CD4-positive, alpha-beta T cell (primary cell): ENCODE measurements around the gene MAPKBP1. TPM values are rescaled to one million over a fixed set of nuclear protein-coding genes. Genes with fewer than 3 reads are reported as not detected.

Source experiments
- ATAC-seq: fragments of 200-7000 bp; cut with Tn5 transposase; one replicate; pipeline ENCODE4 v1.10.0; 2022; ENCODE audit warnings: mild to moderate bottlenecking; ENCODE audit not compliant: poor library complexity
- CTCF ChIA-PET: fragments of 350-600 bp; sonication (Branson Sonifier 250); formaldehyde crosslinking; loops from one replicate; lab custom pipeline; 2021; ENCODE audit warnings: antibody characterized with exemption, inconsistent platforms; lab: Charles Lee
- POLR2A ChIA-PET: fragments of 350-600 bp; sonication (Branson Sonifier 250); formaldehyde crosslinking; loops from one replicate; lab custom pipeline; 2021; ENCODE audit warnings: antibody characterized with exemption, inconsistent platforms; lab: Charles Lee
- DNase-seq, 14 experiments: peaks; one replicate each; pipeline ENCODE4 v3.0.0-alpha.2; 2013 to 2020; ENCODE audit warnings: mixed read lengths in 2 of 14
- H3K27ac ChIP-seq, 2 donors: one replicate each; pipeline versions ENCODE4 v1.5.1 to v1.7.0; 2013; ENCODE audit warnings: low read length in 2 of 2, low read depth in 1 of 2, mild to moderate bottlenecking in 1 of 2
- H3K27me3 ChIP-seq, 2 experiments: 1 replicate in 1 of 2; 2 replicates in 1 of 2; pipeline versions ENCODE4 v1.6.1 to v1.7.0; 2013; ENCODE audit warnings: low read length in 2 of 2, control low read depth in 1 of 2, mild to moderate bottlenecking in 1 of 2, moderate library complexity in 1 of 2; ENCODE audit not compliant: insufficient read depth in 2 of 2, control insufficient read depth in 1 of 2
- H3K36me3 ChIP-seq: one replicate; pipeline ENCODE4 v1.6.1; 2013; ENCODE audit warnings: low read length, control low read depth; ENCODE audit not compliant: insufficient read depth
- H3K4me1 ChIP-seq: one replicate; pipeline ENCODE4 v1.6.1; 2013; ENCODE audit warnings: low read length, control low read depth; ENCODE audit not compliant: insufficient read depth
- H3K4me3 ChIP-seq: one replicate; pipeline ENCODE4 v1.5.1; 2013; ENCODE audit warnings: mild to moderate bottlenecking, low read length, moderate library complexity
- H3K9me3 ChIP-seq, 2 experiments: 1 replicate in 1 of 2; 2 replicates in 1 of 2; pipeline versions ENCODE4 v1.6.1 to v1.7.0; 2013; ENCODE audit warnings: low read length in 2 of 2, mild to moderate bottlenecking in 2 of 2, control low read depth in 1 of 2, moderate library complexity in 1 of 2; ENCODE audit not compliant: control insufficient read depth in 1 of 2, insufficient read depth in 1 of 2
- H3K27ac Mint-ChIP-seq: one replicate; pipeline ENCODE4 v1.8.0; 2020; ENCODE audit warnings: mixed read lengths
- H3K27me3 Mint-ChIP-seq: one replicate; pipeline ENCODE4 v1.8.0; 2021; ENCODE audit warnings: mixed read lengths
- H3K36me3 Mint-ChIP-seq: one replicate; pipeline ENCODE4 v1.8.0; 2021; ENCODE audit warnings: low read depth, mixed read lengths
- H3K4me1 Mint-ChIP-seq: one replicate; pipeline ENCODE4 v1.8.0; 2021; ENCODE audit warnings: low read depth, mixed read lengths
- H3K4me3 Mint-ChIP-seq: one replicate; pipeline ENCODE4 v1.8.0; 2020; ENCODE audit warnings: mild to moderate bottlenecking, mixed read lengths
- H3K9me3 Mint-ChIP-seq: one replicate; pipeline ENCODE4 v1.8.0; 2020; ENCODE audit warnings: mixed read lengths
- CTCF ChIP-seq: fragments of 200-600 bp; IDR thresholded peaks from one replicate; pipeline ENCODE4 v1.8.0; 2022; ENCODE audit warnings: antibody characterized with exemption, mild to moderate bottlenecking
- intact Hi-C, 2 experiments: fragments of 100-400 bp; cut with DNase I in 1 of 2; cut with micrococcal nuclease in 1 of 2; formaldehyde crosslinking; loops; one replicate each; pipeline versions ENCODE4 v1.15.1 to v1.9.0; 2023 to 2025; cut with DNase I, micrococcal nuclease
- total RNA-seq, 174 experiments: library from RNA in 2 of 174; stranded (reverse) in 2 of 174; gene quantifications; one replicate each; pipeline ENCODE4 v1.2.3 and lab custom pipeline; 2021 to 2026

MAPKBP1 gene
- total RNA-seq, 2 experiments from 2014 or later, result 26.0 to 30.0 TPM

- Histone ChIP-seq H3K4me1 (peaks cover 63% of the 10 kb centered on the region), H3K4me3 (no peak overlapping the region), H3K36me3 (peaks cover 42% of the 10 kb centered on the region), H3K9me3 (no peaks in the 10 kb centered on the region), H3K27me3 (no peaks in the 10 kb centered on the region), H3K27ac (no peak overlapping the region)
- DNase-seq (peak in 4 of 14 experiments; percentile 26 to 45 (median 36)), ATAC-seq (no peak)
- CTCF ChIA-PET, result interaction anchor here (1.3 to 1.5 kb wide), 2 partner anchors 59 to 60 kb away, joined by 3 to 5 read pairs; partner anchors contain the start of gene MAPKBP1
- POLR2A ChIA-PET, result interaction anchor here (1.3 kb wide), 1 partner anchor 38 kb away, joined by 3 read pairs; no protein-coding TSS in a partner anchor
- no peaks in the 10 kb centered on the region for H3K9me3 Mint-ChIP-seq
- H3K27me3 Mint-ChIP-seq, result no peaks in the 10 kb centered on the region
- H3K27ac Mint-ChIP-seq, result peak overlapping the region; percentile 27
- TF ChIP-seq CTCF, result no peak
- H3K36me3 Mint-ChIP-seq, result peaks cover 51% of the 10 kb centered on the region
- peak overlapping the region; percentile 47 for H3K4me3 Mint-ChIP-seq
- peaks cover 47% of the 10 kb centered on the region for H3K4me1 Mint-ChIP-seq
- intact Hi-C loops, result no loop called here
These were observed 58.6 kb downstream of the MAPKBP1 start for GRCh38 chr15:41832875-41833274.

GRCh38 chr15:41834096-41834495 lies 59.8 kb downstream of the MAPKBP1 start:
- peaks cover 44% of the 10 kb centered on the region for H3K36me3 ChIP-seq
- H3K4me3 Mint-ChIP-seq, result no peak overlapping the region

GRCh38 chr15:41836073-41836472 lies 61.8 kb downstream of the MAPKBP1 start:
- ChIA-PET CTCF (no interaction called here), POLR2A (no interaction called here)
- Mint-ChIP-seq H3K27ac (no peak overlapping the region), H3K4me3 (no peak overlapping the region), H3K4me1 (peaks cover 37% of the 10 kb centered on the region), H3K27me3 (no peaks in the 10 kb centered on the region), H3K36me3 (peaks cover 47% of the 10 kb centered on the region), H3K9me3 (no peaks in the 10 kb centered on the region)
- Histone ChIP-seq H3K4me1 (peaks cover 44% of the 10 kb centered on the region), H3K27ac (no peak overlapping the region), H3K9me3 (no peaks in the 10 kb centered on the region), H3K4me3 (no peak overlapping the region), H3K36me3 (peaks cover 40% of the 10 kb centered on the region), H3K27me3 (no peaks in the 10 kb centered on the region)
- DNase-seq (no peak), ATAC-seq (no peak)
- no peak for TF ChIP-seq CTCF
- intact Hi-C loops, result no loop called here

More at GRCh38 chr15:41834096-41834495, 59.8 kb downstream of the MAPKBP1 start:
- Mint-ChIP-seq H3K9me3 (no peaks in the 10 kb centered on the region), H3K27ac (peak overlapping the region; percentile 10), H3K27me3 (no peaks in the 10 kb centered on the region), H3K36me3 (peaks cover 49% of the 10 kb centered on the region), H3K4me1 (peaks cover 40% of the 10 kb centered on the region)
- DNase-seq (no peak), ATAC-seq (no peak)
- Histone ChIP-seq H3K27me3 (no peaks in the 10 kb centered on the region), H3K4me3 (no peak overlapping the region), H3K9me3 (no peaks in the 10 kb centered on the region), H3K27ac (no peak overlapping the region), H3K4me1 (peaks cover 63% of the 10 kb centered on the region)
- intact Hi-C loops, result no loop called here
- no peak for TF ChIP-seq CTCF
- CTCF ChIA-PET, result no interaction called here
- POLR2A ChIA-PET, result interaction anchor here (0.6 kb wide), 1 partner anchor 65 kb away, joined by 3 read pairs; no protein-coding TSS in a partner anchor
